Activated naive CD8-positive, alpha-beta T cell treated with anti-CD3 and anti-CD28 coated beads, Interleukin-2, amount 10 ng/mL, durations not matched to agents 7 days and 5 days (primary cell): ENCODE data around the gene NT5C. TPM values are rescaled to one million over a fixed set of nuclear protein-coding genes. Genes with fewer than 3 reads are reported as not detected.
A peak's percentile ranks its signal among the peaks of the same experiment; 100 is the strongest.
"Not testable (repeated sequence)": the region's sequence is repeated elsewhere in the genome, so short reads cannot be mapped to it uniquely, and the experiment has no call there.

Experiments used
- ATAC-seq: fragments of 150-1000 bp; cut with Tn5 transposase; one replicate; pipeline ENCODE4 v1.10.0; 2021; ENCODE audit warnings: low read depth, moderate library complexity
- POLR2A ChIA-PET: fragments of 350-600 bp; sonication (Branson Sonifier 250); formaldehyde crosslinking; loops from one replicate; lab custom pipeline; 2021; ENCODE audit warnings: antibody characterized with exemption; lab: Charles Lee
- DNase-seq: peaks from one replicate; pipeline ENCODE4 v3.0.0; 2021
- H3K27ac Mint-ChIP-seq: one replicate; pipeline ENCODE4 v1.8.0; 2022; ENCODE audit warnings: mild to moderate bottlenecking, mixed read lengths
- H3K27me3 Mint-ChIP-seq: one replicate; pipeline ENCODE4 v1.8.0; 2022; ENCODE audit warnings: mild to moderate bottlenecking, moderate library complexity, mixed read lengths
- H3K36me3 Mint-ChIP-seq: one replicate; pipeline ENCODE4 v1.8.0; 2021; ENCODE audit warnings: mild to moderate bottlenecking, mixed read lengths
- H3K4me1 Mint-ChIP-seq: one replicate; pipeline ENCODE4 v1.8.0; 2021; ENCODE audit warnings: mixed read lengths
- H3K4me3 Mint-ChIP-seq: one replicate; pipeline ENCODE4 v1.8.0; 2022; ENCODE audit warnings: mild to moderate bottlenecking, moderate library complexity, mixed read lengths
- H3K9me3 Mint-ChIP-seq: one replicate; pipeline ENCODE4 v1.8.0; 2021; ENCODE audit warnings: mixed read lengths
- total RNA-seq, 2 experiments: library from RNA; stranded (reverse); gene quantifications; one replicate each; pipeline ENCODE4 v1.2.3, GENCODE V29; 2021

NT5C gene
- total RNA-seq, 2 experiments from 2014 or later: 69.9 to 70.8 TPM

- DNase-seq: peak; percentile 91
- Mint-ChIP-seq H3K4me3 (peak within 1 kb of the TSS; percentile 97), H3K36me3 (peaks cover 22% of the 10 kb centered on the region), H3K27me3 (no peaks in the 10 kb centered on the region), H3K9me3 (no peaks in the 10 kb centered on the region), H3K27ac (peak within 1 kb of the TSS; percentile 88), H3K4me1 (peaks cover 34% of the 10 kb centered on the region)
- POLR2A ChIA-PET: interaction anchor here (0.6 to 3.1 kb wide), 31 partner anchors 8 to 1705 kb away, joined by 3 to 20 read pairs (median 4); partner anchors contain the start of genes ARMC7, GGA3, MIF4GD and MRPL58
- peak; percentile 98 for ATAC-seq
Observed at GRCh38 chr17:75154195-75155106, 22.9 kb upstream of the NT5C start, which contains the start of gene JPT1. Gene JPT1 (minus strand): TSS chr17:75154512. CDS start chr17:75154397, 115 bp downstream.

- H3K27ac Mint-ChIP-seq: peak overlapping the region; percentile 86
- ATAC-seq: peak; percentile 0
Observed at GRCh38 chr17:75153780-75154194, 22.2 kb upstream of the NT5C start.

GRCh38 chr17:75152922-75153779 is 21.6 kb upstream of the NT5C start:
- DNase-seq (peak; percentile 45), ATAC-seq (no peak)
- H3K36me3 Mint-ChIP-seq: peaks cover 22% of the 10 kb centered on the region
- no peaks in the 10 kb centered on the region for H3K9me3 Mint-ChIP-seq
- H3K27me3 Mint-ChIP-seq: no peaks in the 10 kb centered on the region
- H3K27ac Mint-ChIP-seq: peak overlapping the region; percentile 86
- peaks cover 35% of the 10 kb centered on the region for H3K4me1 Mint-ChIP-seq
- POLR2A ChIA-PET: interaction anchor here (0.7 to 3.1 kb wide), 5 partner anchors 8 to 44 kb away, joined by 3 to 20 read pairs (median 4); partner anchors contain the start of gene NT5C
- peak overlapping the region; percentile 97 for H3K4me3 Mint-ChIP-seq

More at GRCh38 chr17:75153780-75154194, 22.2 kb upstream of the NT5C start:
- no peak for DNase-seq
- Mint-ChIP-seq H3K4me1 (peaks cover 32% of the 10 kb centered on the region), H3K4me3 (peak overlapping the region; percentile 97), H3K9me3 (no peaks in the 10 kb centered on the region), H3K27me3 (no peaks in the 10 kb centered on the region), H3K36me3 (peaks cover 22% of the 10 kb centered on the region)
- POLR2A ChIA-PET: interaction anchor here (0.6 to 3.1 kb wide), 20 partner anchors 9 to 180 kb away, joined by 3 to 20 read pairs (median 6); partner anchors contain the start of genes ARMC7, GGA3, MRPL58 and MRPS7

- H3K4me3 Mint-ChIP-seq: peak overlapping the region; percentile 97
- H3K9me3 Mint-ChIP-seq: no peaks in the 10 kb centered on the region
- peaks cover 24% of the 10 kb centered on the region for H3K36me3 Mint-ChIP-seq
- H3K27me3 Mint-ChIP-seq: no peaks in the 10 kb centered on the region
- POLR2A ChIA-PET: interaction anchor here (0.7 to 3.1 kb wide), 4 partner anchors 8 to 43 kb away, joined by 3 to 17 read pairs (median 4); no protein-coding TSS in a partner anchor
- peaks cover 37% of the 10 kb centered on the region for H3K4me1 Mint-ChIP-seq
- ATAC-seq (no peak), DNase-seq (no peak)
- peak overlapping the region; percentile 86 for H3K27ac Mint-ChIP-seq
Observed at GRCh38 chr17:75152523-75152921, 21.0 kb upstream of the NT5C start.

- peak overlapping the region; percentile 97 for H3K4me3 Mint-ChIP-seq
- H3K36me3 Mint-ChIP-seq: peaks cover 28% of the 10 kb centered on the region
- POLR2A ChIA-PET: interaction anchor here (0.7 kb wide), 1 partner anchor 179 kb away, joined by 3 read pairs; the partner anchor contains the start of gene HID1
- H3K27ac Mint-ChIP-seq: peak overlapping the region; percentile 32
- H3K27me3 Mint-ChIP-seq: no peaks in the 10 kb centered on the region
- DNase-seq (no peak), ATAC-seq (no peak)
- peaks cover 37% of the 10 kb centered on the region for H3K4me1 Mint-ChIP-seq
- no peaks in the 10 kb centered on the region for H3K9me3 Mint-ChIP-seq
Observed at GRCh38 chr17:75151930-75152329, 20.4 kb upstream of the NT5C start.

- H3K4me3 Mint-ChIP-seq: no peak overlapping the region
- peak overlapping the region; percentile 45 for H3K27ac Mint-ChIP-seq
- no peaks in the 10 kb centered on the region for H3K9me3 Mint-ChIP-seq
- H3K4me1 Mint-ChIP-seq: peaks cover 23% of the 10 kb centered on the region
- POLR2A ChIA-PET: no interaction called here
- DNase-seq (peak; percentile 4), ATAC-seq (no peak)
- H3K27me3 Mint-ChIP-seq: no peaks in the 10 kb centered on the region
- peaks cover 44% of the 10 kb centered on the region for H3K36me3 Mint-ChIP-seq
Observed at GRCh38 chr17:75147878-75148546, 16.5 kb upstream of the NT5C start.

GRCh38 chr17:75146592-75146991 is 15.1 kb upstream of the NT5C start:
- no peaks in the 10 kb centered on the region for H3K9me3 Mint-ChIP-seq
- H3K27ac Mint-ChIP-seq: peak overlapping the region; percentile 35

GRCh38 chr17:75144816-75145512 is 13.4 kb upstream of the NT5C start:
- Mint-ChIP-seq H3K36me3 (peaks cover 52% of the 10 kb centered on the region), H3K4me3 (no peak overlapping the region), H3K27me3 (no peaks in the 10 kb centered on the region), H3K9me3 (no peaks in the 10 kb centered on the region), H3K27ac (no peak overlapping the region), H3K4me1 (peaks cover 26% of the 10 kb centered on the region)
- POLR2A ChIA-PET: interaction anchor here (0.7 to 3.1 kb wide), 6 partner anchors 9 to 635 kb away, joined by 3 to 17 read pairs (median 4); partner anchors contain the start of genes JPT1 and NT5C
- ATAC-seq (no peak), DNase-seq (peak; percentile 5)

More at GRCh38 chr17:75146592-75146991, 15.1 kb upstream of the NT5C start:
- peaks cover 14% of the 10 kb centered on the region for H3K4me1 Mint-ChIP-seq
- ATAC-seq (no peak), DNase-seq (no peak)
- H3K27me3 Mint-ChIP-seq: no peaks in the 10 kb centered on the region
- POLR2A ChIA-PET: interaction anchor here (3.1 kb wide), 1 partner anchor 7 kb away, joined by 17 read pairs; the partner anchor contains the start of gene JPT1
- H3K36me3 Mint-ChIP-seq: peaks cover 42% of the 10 kb centered on the region
- H3K4me3 Mint-ChIP-seq: no peak overlapping the region

- Mint-ChIP-seq H3K27me3 (no peaks in the 10 kb centered on the region), H3K4me1 (peaks cover 17% of the 10 kb centered on the region), H3K36me3 (peaks cover 42% of the 10 kb centered on the region), H3K9me3 (no peaks in the 10 kb centered on the region), H3K4me3 (no peak overlapping the region), H3K27ac (no peak overlapping the region)
- no peak for DNase-seq
- no peak for ATAC-seq
- POLR2A ChIA-PET: interaction anchor here (1.7 to 2.1 kb wide), 2 partner anchors 11 to 12 kb away, joined by 7 to 10 read pairs; partner anchors contain the start of genes JPT1 and NT5C
Observed at GRCh38 chr17:75142236-75142971, 10.9 kb upstream of the NT5C start.

- Mint-ChIP-seq H3K4me1 (peaks cover 17% of the 10 kb centered on the region), H3K9me3 (no peaks in the 10 kb centered on the region), H3K4me3 (no peak overlapping the region), H3K27me3 (no peaks in the 10 kb centered on the region), H3K36me3 (peaks cover 24% of the 10 kb centered on the region), H3K27ac (no peak overlapping the region)
- POLR2A ChIA-PET: interaction anchor here (1.4 kb wide), 1 partner anchor 25 kb away, joined by 3 read pairs; no protein-coding TSS in a partner anchor
- DNase-seq (no peak), ATAC-seq (no peak)
Observed at GRCh38 chr17:75138519-75138918, 7.0 kb upstream of the NT5C start.

GRCh38 chr17:75137762-75138161 is 6.2 kb upstream of the NT5C start:
- ATAC-seq, H3K4me3 Mint-ChIP-seq, H3K27ac Mint-ChIP-seq, DNase-seq, H3K9me3 Mint-ChIP-seq, H3K27me3 Mint-ChIP-seq: not testable (repeated sequence)
- peaks cover 21% of the 10 kb centered on the region for H3K36me3 Mint-ChIP-seq
- POLR2A ChIA-PET: interaction anchor here (0.6 to 1.1 kb wide), 3 partner anchors 14 to 65 kb away, joined by 3 to 6 read pairs (median 3); no protein-coding TSS in a partner anchor
- H3K4me1 Mint-ChIP-seq: peaks cover 21% of the 10 kb centered on the region
